SU-DHL-6 (cell line): ENCODE measurements around the gene SLC16A12.

Experiments
- H2AFZ ChIP-seq: fragments of 200-600 bp; sonication (generic); 2 replicates; pipeline ENCODE4 v1.6.1; 2014; ENCODE audit warnings: low read depth, mild to moderate bottlenecking, moderate library complexity, mixed read lengths, antibody characterized with exemption, low read length; ENCODE audit not compliant: severe bottlenecking
- H3F3A ChIP-seq: fragments of 200-600 bp; shearing (Covaris generic); 2 replicates; pipeline ENCODE4 v1.6.0; 2016; ENCODE audit warnings: antibody characterized with exemption, mild to moderate bottlenecking; ENCODE audit not compliant: insufficient read depth
- H3K27ac ChIP-seq: fragments of 200-600 bp; sonication (generic); 2 replicates; pipeline ENCODE4 v1.5.1; 2016; ENCODE audit warnings: low read depth, mild to moderate bottlenecking, low read length, moderate library complexity, mixed read lengths
- H3K27me3 ChIP-seq: fragments of 200-600 bp; sonication (generic), shearing (Covaris generic); 2 replicates; pipeline ENCODE4 v1.6.0; 2014; ENCODE audit warnings: mild to moderate bottlenecking, low read length
- H3K36me3 ChIP-seq: fragments of 200-600 bp; sonication (generic); 2 replicates; pipeline ENCODE4 v1.6.1; 2014; ENCODE audit warnings: mild to moderate bottlenecking, low read length, mixed read lengths
- H3K4me2 ChIP-seq: fragments of 300-600, 200-600 bp; shearing (Covaris generic), sonication (generic); 2 replicates; pipeline ENCODE4 v1.6.0; 2014; ENCODE audit warnings: low read length, low read depth, mild to moderate bottlenecking; ENCODE audit not compliant: poor library complexity, severe bottlenecking
- H3K4me3 ChIP-seq: fragments of 200-600 bp; sonication (generic); 2 replicates; pipeline ENCODE4 v1.5.1; 2014; ENCODE audit warnings: antibody characterized with exemption, low read length, mild to moderate bottlenecking, mixed read lengths; ENCODE audit not compliant: insufficient read depth, poor library complexity, severe bottlenecking
- H3K79me2 ChIP-seq: fragments of 200-600 bp; sonication (generic); 2 replicates; pipeline ENCODE4 v1.6.1; 2014; ENCODE audit warnings: mild to moderate bottlenecking, low read length, moderate library complexity; ENCODE audit not compliant: insufficient read depth
- H3K9ac ChIP-seq: fragments of 200-600 bp; sonication (generic); 2 replicates; pipeline ENCODE4 v1.7.0; 2014; ENCODE audit warnings: mild to moderate bottlenecking, low read length
- H3K9me2 ChIP-seq: fragments of 200-600 bp; sonication (generic); replicated peaks from 2 replicates; pipeline ENCODE4 v1.6.1; 2014; ENCODE audit warnings: low read length; ENCODE audit not compliant: insufficient read depth
- H3K9me3 ChIP-seq: fragments of 200-600 bp; sonication (generic); 2 replicates; pipeline ENCODE4 v1.6.1; 2014; ENCODE audit warnings: low read length, mixed read lengths; ENCODE audit not compliant: insufficient read depth
- H4K20me1 ChIP-seq: fragments of 200-600 bp; sonication (generic); 2 replicates; pipeline ENCODE4 v1.6.1; 2014; ENCODE audit warnings: low read depth, mild to moderate bottlenecking, antibody characterized with exemption, low read length, moderate library complexity, mixed read lengths
- EZH2phosphoT487 ChIP-seq: fragments of 200-600 bp; sonication (generic), shearing (Covaris generic); conservative IDR thresholded peaks from 2 replicates; pipeline ENCODE4 v1.6.1; 2018; ENCODE audit warnings: mild to moderate bottlenecking, antibody characterized with exemption, low read length, moderate library complexity, mixed read lengths
- TF ChIP-seq, protein P1 (sequence below): fragments of 200-600 bp; sonication (generic); IDR thresholded peaks from one replicate; pipeline ENCODE4 v1.5.1; 2017; ENCODE audit warnings: antibody characterized with exemption, mild to moderate bottlenecking, low read length, moderate library complexity; ENCODE audit not compliant: insufficient read depth, poor library complexity, severe bottlenecking

Gene SLC16A12

DNA sequence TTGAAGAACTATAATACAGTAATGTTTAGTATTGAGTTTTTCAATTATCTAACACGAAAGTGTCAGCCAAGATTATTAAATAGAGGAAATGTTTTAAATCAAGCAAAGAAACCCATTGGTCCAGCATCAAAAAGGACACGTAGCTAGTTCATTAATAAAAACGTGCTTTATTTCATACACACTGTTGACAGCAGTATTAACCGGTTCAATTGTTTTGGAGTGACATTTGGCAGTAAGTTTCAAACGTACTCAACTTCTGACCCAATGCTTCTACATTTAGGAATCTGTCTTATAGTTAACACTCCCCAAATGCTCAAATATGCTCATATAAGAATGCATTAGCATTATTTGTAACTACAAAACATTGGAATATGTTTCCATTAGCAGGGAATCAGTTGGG lies 41.3 kb downstream of the SLC16A12 start:
- TF ChIP-seq, protein P1, sequence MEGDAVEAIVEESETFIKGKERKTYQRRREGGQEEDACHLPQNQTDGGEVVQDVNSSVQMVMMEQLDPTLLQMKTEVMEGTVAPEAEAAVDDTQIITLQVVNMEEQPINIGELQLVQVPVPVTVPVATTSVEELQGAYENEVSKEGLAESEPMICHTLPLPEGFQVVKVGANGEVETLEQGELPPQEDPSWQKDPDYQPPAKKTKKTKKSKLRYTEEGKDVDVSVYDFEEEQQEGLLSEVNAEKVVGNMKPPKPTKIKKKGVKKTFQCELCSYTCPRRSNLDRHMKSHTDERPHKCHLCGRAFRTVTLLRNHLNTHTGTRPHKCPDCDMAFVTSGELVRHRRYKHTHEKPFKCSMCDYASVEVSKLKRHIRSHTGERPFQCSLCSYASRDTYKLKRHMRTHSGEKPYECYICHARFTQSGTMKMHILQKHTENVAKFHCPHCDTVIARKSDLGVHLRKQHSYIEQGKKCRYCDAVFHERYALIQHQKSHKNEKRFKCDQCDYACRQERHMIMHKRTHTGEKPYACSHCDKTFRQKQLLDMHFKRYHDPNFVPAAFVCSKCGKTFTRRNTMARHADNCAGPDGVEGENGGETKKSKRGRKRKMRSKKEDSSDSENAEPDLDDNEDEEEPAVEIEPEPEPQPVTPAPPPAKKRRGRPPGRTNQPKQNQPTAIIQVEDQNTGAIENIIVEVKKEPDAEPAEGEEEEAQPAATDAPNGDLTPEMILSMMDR, result no peak
- no peaks in the 10 kb centered on the region for H3K9me2 ChIP-seq
- H3F3A ChIP-seq, result no peaks in the 10 kb centered on the region
- H3K9me3 ChIP-seq, result no peaks in the 10 kb centered on the region
- H4K20me1 ChIP-seq, result no peaks in the 10 kb centered on the region
- H3K36me3 ChIP-seq, result no peaks in the 10 kb centered on the region
- H3K9ac ChIP-seq, result no peak overlapping the region
- H3K4me2 ChIP-seq, result no peak overlapping the region
- H2AFZ ChIP-seq, result no peak overlapping the region
- H3K27me3 ChIP-seq, result no peaks in the 10 kb centered on the region
- no peak overlapping the region for H3K4me3 ChIP-seq
- no peak overlapping the region for H3K27ac ChIP-seq
- H3K79me2 ChIP-seq, result no peaks in the 10 kb centered on the region

DNA sequence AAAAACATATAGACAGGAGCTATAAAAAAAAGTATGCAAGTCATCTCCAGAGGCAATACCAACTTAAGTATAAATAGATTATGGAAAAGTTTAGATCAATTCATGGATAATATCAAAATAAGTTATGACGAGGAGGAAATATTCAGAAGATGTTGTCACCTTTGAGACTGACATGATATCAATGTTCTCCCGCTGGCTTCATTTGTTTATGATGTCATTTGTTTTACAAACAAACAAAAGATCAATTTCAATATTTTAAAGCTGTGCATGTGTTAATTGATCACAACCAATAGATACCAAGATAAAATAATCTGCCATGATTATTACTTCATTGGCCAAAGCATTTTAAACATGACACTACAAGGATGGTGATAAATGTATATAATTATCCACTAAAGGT lies 43.5 kb downstream of the SLC16A12 start:
- H3F3A ChIP-seq, result no peaks in the 10 kb centered on the region
- no peaks in the 10 kb centered on the region for H3K79me2 ChIP-seq
- H4K20me1 ChIP-seq, result no peaks in the 10 kb centered on the region
- no peaks in the 10 kb centered on the region for H3K9me2 ChIP-seq
- no peaks in the 10 kb centered on the region for H3K36me3 ChIP-seq
- H3K9ac ChIP-seq, result no peak overlapping the region
- no peak overlapping the region for H3K4me3 ChIP-seq
- H3K9me3 ChIP-seq, result no peaks in the 10 kb centered on the region
- H3K27me3 ChIP-seq, result no peaks in the 10 kb centered on the region
- H3K4me2 ChIP-seq, result no peak overlapping the region
- TF ChIP-seq EZH2phosphoT487, result no peak
- TF ChIP-seq, protein P1, result no peak
- no peak overlapping the region for H2AFZ ChIP-seq
- H3K27ac ChIP-seq, result no peak overlapping the region

DNA sequence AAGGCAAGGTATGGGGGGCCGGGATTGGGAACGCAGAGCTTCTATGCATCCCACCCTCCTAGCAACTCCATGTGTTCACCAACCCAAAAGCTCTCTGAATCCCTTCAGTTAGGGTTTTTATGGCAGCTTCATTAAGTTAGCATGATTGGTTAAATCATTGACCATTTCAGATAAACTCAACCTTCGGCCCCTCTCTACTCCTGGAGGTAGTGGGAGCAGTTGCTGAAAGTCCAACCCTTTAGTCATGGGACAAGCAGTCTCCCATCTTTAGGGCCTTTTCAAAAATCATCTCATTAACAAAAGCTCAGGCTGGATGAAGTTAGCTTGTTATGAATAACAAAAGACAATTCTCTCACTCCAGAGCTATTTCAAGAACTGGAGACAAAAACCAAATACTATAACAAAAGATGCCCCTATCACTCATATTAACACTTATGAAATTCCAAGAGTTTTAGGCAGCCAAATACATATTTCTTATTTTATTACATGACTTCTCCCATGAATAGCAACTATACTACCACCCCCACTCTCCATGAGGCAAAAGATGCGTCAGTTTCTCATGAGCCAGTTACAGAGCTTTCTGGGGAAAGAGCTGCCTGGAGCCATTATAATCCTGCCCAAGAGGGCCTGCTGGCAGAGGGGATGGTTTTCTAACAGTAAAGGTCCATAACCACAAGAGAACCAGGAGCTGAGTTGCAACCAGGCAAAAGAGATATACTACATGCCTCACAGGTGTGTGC lies 44.6 kb downstream of the SLC16A12 start:
- Histone ChIP-seq H3K79me2 (no peaks in the 10 kb centered on the region), H2AFZ (no peak overlapping the region), H3K9me2 (no peaks in the 10 kb centered on the region), H3K4me2 (no peak overlapping the region), H4K20me1 (no peaks in the 10 kb centered on the region), H3K9ac (no peak overlapping the region), H3K9me3 (no peaks in the 10 kb centered on the region), H3K36me3 (no peaks in the 10 kb centered on the region), H3K27me3 (no peaks in the 10 kb centered on the region), H3K27ac (no peak overlapping the region), H3F3A (no peaks in the 10 kb centered on the region), H3K4me3 (no peak overlapping the region)
- TF ChIP-seq EZH2phosphoT487, result no peak
- TF ChIP-seq, protein P1, result no peak
